Dedifferentiated amniotic fluid mesenchymal stem cell (primary cell): ENCODE data around the gene ARL14EPL.

Experiments used
- DNase-seq: peaks from one replicate; pipeline ENCODE4 v3.0.0-alpha.2; 2016; ENCODE audit errors: extremely low spot score

The ARL14EPL gene

GRCh38 chr5:116032094-116032517 is at the start of gene ARL14EPL:
ARL14EPL (plus strand) TSS chr5:116032472; CDS start chr5:116051466, 18,994 bp downstream.
- peak; percentile 54 for DNase-seq

- no peak for DNase-seq
These were observed 48.8 kb upstream of the ARL14EPL start for GRCh38 chr5:115983519-115983918.

- peak; percentile 52 for DNase-seq
These were observed 46.2 kb upstream of the ARL14EPL start for GRCh38 chr5:115985802-115986757.

- DNase-seq, result no peak
These were observed 44.3 kb upstream of the ARL14EPL start for GRCh38 chr5:115988002-115988401.

- no peak for DNase-seq
These were observed 39.4 kb upstream of the ARL14EPL start for GRCh38 chr5:115992848-115993350.

GRCh38 chr5:115995351-115995750 is 36.9 kb upstream of the ARL14EPL start:
- no peak for DNase-seq

GRCh38 chr5:116002116-116002906 is 30.0 kb upstream of the ARL14EPL start:
- DNase-seq, result peak; percentile 20

GRCh38 chr5:116004248-116004647 is 28.0 kb upstream of the ARL14EPL start:
- DNase-seq, result no peak

GRCh38 chr5:116009806-116010205 is 22.5 kb upstream of the ARL14EPL start:
- DNase-seq, result no peak

- no peak for DNase-seq
These were observed 21.2 kb upstream of the ARL14EPL start for GRCh38 chr5:116011046-116011445.

GRCh38 chr5:116013207-116013785 is 19.0 kb upstream of the ARL14EPL start:
- no peak for DNase-seq

- DNase-seq, result no peak
These were observed 18.3 kb upstream of the ARL14EPL start for GRCh38 chr5:116013936-116014335.

- DNase-seq, result no peak
These were observed 8.7 kb upstream of the ARL14EPL start for GRCh38 chr5:116023619-116024018.

GRCh38 chr5:116025866-116026265 is 6.4 kb upstream of the ARL14EPL start:
- no peak for DNase-seq

GRCh38 chr5:116032991-116033390 is 719 bp downstream of the ARL14EPL start:
- DNase-seq, result no peak

- no peak for DNase-seq
These were observed 2.9 kb downstream of the ARL14EPL start for GRCh38 chr5:116035123-116035522.

- DNase-seq, result no peak
These were observed 5.1 kb downstream of the ARL14EPL start for GRCh38 chr5:116037236-116037822.

- no peak for DNase-seq
These were observed 6.5 kb downstream of the ARL14EPL start for GRCh38 chr5:116038817-116039216.

GRCh38 chr5:116042375-116042774 is 10.1 kb downstream of the ARL14EPL start:
- DNase-seq, result no peak

- no peak for DNase-seq
These were observed 11.8 kb downstream of the ARL14EPL start for GRCh38 chr5:116044073-116044472.

- no peak for DNase-seq
These were observed 13.5 kb downstream of the ARL14EPL start for GRCh38 chr5:116045821-116046220.

- DNase-seq, result no peak
These were observed 14.0 kb downstream of the ARL14EPL start for GRCh38 chr5:116046261-116046660.
